ENCODE data around the gene ZNF511.

DNA sequence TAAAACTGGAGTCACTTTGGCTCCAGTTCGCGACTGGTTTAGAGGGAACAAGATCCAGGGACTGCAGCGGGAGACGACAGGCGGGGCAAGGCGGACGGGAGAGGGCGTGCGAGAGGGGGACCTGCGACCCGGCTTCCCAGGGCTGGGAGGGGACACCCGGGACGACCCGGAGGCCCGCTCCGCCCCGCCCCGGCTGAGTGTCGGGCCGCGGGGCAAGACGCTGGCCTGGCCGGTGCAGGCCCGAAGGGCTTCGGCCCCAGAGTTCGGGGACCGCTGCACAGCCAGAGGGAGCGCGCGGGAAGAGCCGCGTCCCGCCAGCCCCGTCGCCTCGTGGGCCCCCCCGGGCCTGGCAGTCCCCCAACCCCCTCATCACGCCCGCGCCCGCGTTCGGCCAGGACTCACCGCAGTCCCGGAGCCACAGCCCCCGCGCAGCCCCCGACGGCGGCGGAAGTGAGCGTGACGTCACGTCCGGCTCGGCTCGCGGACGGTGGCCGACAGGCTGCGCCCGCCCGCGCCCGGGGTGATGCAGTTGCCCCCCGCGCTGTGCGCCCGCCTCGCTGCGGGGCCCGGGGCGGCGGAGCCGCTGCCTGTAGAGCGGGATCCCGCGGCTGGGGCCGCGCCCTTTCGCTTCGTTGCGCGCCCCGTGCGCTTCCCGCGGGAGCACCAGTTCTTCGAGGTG lies at the start of gene ZNF511, which contains the start of gene TUBGCP2:
- TF ChIP-seq, protein P1, sequence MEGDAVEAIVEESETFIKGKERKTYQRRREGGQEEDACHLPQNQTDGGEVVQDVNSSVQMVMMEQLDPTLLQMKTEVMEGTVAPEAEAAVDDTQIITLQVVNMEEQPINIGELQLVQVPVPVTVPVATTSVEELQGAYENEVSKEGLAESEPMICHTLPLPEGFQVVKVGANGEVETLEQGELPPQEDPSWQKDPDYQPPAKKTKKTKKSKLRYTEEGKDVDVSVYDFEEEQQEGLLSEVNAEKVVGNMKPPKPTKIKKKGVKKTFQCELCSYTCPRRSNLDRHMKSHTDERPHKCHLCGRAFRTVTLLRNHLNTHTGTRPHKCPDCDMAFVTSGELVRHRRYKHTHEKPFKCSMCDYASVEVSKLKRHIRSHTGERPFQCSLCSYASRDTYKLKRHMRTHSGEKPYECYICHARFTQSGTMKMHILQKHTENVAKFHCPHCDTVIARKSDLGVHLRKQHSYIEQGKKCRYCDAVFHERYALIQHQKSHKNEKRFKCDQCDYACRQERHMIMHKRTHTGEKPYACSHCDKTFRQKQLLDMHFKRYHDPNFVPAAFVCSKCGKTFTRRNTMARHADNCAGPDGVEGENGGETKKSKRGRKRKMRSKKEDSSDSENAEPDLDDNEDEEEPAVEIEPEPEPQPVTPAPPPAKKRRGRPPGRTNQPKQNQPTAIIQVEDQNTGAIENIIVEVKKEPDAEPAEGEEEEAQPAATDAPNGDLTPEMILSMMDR (IDR thresholded peaks at IDR 0.05; ENCODE audit: low read depth, low read length, missing input control): no peak
- TF ChIP-seq YY1 (IDR thresholded peaks at IDR 0.05) (no peak), JUND (IDR thresholded peaks at IDR 0.05) (no peak), NR2F2 (IDR thresholded peaks at IDR 0.05) (no peak), TAF1 (conservative IDR thresholded peaks at IDR 0.05) (no peak), SP1 (IDR thresholded peaks at IDR 0.05) (no peak), RAD21 (IDR thresholded peaks at IDR 0.05) (no peak), GABPA (IDR thresholded peaks at IDR 0.05 in 1 of 2, conservative IDR thresholded peaks at IDR 0.05 in 1 of 2) (peak; percentile 44 to 84)
- TF ChIP-seq, protein P2, sequence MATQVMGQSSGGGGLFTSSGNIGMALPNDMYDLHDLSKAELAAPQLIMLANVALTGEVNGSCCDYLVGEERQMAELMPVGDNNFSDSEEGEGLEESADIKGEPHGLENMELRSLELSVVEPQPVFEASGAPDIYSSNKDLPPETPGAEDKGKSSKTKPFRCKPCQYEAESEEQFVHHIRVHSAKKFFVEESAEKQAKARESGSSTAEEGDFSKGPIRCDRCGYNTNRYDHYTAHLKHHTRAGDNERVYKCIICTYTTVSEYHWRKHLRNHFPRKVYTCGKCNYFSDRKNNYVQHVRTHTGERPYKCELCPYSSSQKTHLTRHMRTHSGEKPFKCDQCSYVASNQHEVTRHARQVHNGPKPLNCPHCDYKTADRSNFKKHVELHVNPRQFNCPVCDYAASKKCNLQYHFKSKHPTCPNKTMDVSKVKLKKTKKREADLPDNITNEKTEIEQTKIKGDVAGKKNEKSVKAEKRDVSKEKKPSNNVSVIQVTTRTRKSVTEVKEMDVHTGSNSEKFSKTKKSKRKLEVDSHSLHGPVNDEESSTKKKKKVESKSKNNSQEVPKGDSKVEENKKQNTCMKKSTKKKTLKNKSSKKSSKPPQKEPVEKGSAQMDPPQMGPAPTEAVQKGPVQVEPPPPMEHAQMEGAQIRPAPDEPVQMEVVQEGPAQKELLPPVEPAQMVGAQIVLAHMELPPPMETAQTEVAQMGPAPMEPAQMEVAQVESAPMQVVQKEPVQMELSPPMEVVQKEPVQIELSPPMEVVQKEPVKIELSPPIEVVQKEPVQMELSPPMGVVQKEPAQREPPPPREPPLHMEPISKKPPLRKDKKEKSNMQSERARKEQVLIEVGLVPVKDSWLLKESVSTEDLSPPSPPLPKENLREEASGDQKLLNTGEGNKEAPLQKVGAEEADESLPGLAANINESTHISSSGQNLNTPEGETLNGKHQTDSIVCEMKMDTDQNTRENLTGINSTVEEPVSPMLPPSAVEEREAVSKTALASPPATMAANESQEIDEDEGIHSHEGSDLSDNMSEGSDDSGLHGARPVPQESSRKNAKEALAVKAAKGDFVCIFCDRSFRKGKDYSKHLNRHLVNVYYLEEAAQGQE (IDR thresholded peaks at IDR 0.05): no peak
- TF ChIP-seq, protein P3, sequence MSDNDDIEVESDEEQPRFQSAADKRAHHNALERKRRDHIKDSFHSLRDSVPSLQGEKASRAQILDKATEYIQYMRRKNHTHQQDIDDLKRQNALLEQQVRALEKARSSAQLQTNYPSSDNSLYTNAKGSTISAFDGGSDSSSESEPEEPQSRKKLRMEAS (IDR thresholded peaks at IDR 0.05): no peak
